Umbilical cord (tissue), 2 donors: ENCODE results near the gene PLCB1. TPM values are rescaled to one million over a fixed set of nuclear protein-coding genes. Genes with fewer than 3 reads are reported as not detected.
"Not testable (repeated sequence)": the region's sequence is repeated elsewhere in the genome, so short reads cannot be mapped to it uniquely, and the experiment has no call there.

Experiments used
- DNase-seq: peaks from one replicate; pipeline ENCODE4 v3.0.0-alpha.2; 2015; ENCODE audit warnings: low spot score
- total RNA-seq: library from RNA; depleted of rRNA; stranded (reverse); fragments of >200 nt; gene quantifications from one replicate; pipeline ENCODE4 v1.2.3, GENCODE V29; 2014; ENCODE audit warnings: low replicate concordance; ENCODE audit not compliant: insufficient read depth

PLCB1 gene
- total RNA-seq, 1 donor from 2014 or later: 49.1 TPM

DNA sequence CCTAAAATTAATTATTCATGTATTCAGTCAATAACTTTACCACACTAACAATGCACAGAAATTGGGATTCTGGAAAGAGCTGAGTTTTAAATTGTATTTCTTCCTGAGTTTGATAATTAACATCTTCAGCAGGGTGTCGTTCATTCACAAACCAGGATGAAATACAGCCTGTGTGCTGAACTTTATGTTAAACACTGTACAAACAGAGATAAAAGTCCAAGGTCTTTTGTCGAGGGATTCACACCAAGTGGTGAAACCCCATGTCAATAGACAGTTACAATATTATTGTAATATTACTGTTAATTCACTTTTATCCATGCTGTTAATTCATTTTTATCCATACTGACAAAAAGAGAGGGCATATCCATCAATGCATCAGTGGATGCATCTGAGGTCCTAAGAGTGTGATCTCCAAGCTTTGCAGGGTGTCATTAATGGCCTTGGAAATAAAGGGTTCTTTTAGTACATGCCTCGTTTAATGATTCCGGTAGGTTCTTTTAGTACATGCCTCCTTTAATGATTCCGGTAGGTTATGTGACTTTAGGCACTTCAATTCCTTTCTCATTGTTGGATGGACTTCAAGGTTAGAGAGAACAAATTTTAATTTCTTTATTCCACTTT, 234.3 kb downstream of the PLCB1 start:
- no peak for DNase-seq

DNA sequence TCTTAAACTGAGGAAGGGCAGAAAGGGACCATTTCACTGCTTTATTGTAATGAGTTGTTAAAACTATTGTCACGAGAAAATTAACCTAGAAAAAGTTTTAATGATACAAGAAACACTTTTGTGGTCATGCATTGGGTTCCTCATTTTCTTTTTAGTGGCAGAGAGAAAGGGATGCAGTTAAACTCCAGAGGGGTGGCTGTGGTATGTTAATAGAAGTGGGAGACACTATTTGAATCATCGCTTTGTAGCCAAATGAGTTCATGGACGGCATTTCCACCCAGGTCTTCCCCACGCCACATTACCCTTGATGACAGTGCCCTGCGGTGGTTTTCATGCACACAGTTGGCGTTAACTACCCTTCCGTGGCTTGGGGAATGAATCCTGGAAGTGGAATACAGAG, 235.6 kb downstream of the PLCB1 start:
- no peak for DNase-seq

DNA sequence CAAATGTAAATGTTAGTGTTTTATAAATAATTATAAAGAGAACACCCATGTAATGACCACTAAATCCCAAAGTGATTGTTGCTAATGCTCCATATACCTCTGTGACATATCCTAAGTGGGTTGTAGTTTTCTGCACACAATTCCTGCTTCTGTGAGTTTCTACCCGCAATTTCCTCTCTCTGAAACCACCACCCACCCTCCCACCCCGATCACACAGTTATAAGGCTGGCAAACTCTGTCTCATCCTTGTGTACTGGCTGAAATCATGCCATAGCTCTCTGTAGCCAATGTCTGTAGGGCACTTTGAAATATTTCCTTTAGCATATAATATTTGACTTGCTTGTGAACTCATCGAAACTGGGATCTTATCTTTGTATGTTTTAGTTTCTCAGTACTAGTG, 236.6 kb downstream of the PLCB1 start:
- DNase-seq: no peak

DNA sequence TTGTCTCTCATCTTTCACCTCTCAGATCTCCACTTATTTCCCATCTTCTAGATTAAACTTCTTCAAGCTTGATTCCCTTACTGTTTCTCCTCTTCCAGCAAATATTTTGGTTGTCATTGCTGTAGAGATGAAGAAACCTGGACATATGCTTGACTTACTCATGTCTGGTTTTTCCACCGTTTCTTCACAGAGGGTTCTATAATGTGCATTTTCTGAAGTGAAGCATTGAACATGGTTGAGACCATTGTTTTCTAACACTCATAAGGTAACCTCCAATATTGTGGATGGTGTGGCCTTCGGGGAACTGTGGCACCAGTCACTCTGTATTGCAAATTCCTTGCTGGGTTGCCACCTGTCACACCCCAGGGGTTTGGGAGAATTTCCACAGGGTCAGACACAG, 237.2 kb downstream of the PLCB1 start:
- DNase-seq: no peak

DNA sequence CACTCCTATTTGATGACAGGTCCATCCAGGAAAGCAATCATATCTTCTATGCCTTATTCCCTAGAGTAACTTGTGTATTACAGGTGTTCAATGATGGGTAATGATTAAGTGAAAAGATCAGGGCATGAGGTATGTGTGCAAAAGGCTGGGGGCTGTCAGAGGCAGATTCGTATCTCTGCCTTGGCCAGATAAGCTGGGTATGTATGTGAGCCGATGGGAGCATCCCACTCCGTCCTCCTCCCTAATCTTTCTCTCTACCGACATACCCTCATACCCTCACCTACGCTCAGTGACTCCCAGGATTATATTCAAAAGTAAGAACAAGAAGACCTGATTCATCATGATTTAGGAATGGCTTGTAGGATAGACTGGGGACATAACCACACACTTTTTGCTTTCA, 238.7 kb downstream of the PLCB1 start:
- DNase-seq: no peak

DNA sequence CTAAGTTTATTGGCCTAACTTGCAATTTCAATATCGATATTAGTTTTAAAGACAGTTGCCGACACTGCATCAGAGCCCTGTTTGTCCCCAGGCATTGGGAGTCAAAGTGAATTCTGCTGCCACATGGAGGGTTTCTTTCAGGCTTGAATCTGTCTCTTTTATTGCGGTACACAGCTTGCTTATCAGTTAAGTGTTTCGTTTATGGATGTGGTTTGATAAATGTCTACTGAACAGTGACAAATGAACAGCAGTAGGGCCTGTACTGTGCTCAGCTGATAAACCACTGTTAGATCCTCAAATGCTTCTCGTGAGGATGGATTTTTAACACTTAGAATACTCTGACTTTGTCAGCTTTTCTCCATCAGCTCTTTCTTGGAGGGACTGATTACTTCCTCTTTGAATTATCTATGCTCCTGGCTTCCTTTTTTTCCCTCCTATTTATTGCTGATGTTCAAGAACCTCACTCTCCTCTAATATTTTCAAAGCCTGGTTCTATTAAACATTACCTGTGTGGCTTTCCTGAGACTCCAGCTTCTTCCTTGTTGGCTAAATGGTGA, 240.8 kb downstream of the PLCB1 start:
- no peak for DNase-seq

DNA sequence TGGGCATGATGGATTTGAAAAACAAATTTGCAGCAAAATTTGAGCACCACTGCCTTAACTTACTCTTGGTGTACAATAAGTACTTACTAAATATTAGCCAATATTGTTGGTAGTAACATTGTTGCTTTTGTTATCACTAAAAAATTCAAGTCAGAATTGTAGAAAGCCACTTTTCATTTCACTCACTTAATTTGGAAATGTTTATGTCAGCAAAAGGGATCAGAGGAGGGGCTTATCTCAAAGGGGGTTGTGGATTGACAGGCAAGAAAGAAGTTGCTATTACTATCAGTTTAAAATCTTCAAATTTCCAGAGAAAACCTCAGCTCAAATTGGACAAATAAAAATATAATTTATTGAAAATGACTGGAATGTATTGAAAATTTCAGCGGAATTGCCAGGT, 241.5 kb downstream of the PLCB1 start:
- no peak for DNase-seq

DNA sequence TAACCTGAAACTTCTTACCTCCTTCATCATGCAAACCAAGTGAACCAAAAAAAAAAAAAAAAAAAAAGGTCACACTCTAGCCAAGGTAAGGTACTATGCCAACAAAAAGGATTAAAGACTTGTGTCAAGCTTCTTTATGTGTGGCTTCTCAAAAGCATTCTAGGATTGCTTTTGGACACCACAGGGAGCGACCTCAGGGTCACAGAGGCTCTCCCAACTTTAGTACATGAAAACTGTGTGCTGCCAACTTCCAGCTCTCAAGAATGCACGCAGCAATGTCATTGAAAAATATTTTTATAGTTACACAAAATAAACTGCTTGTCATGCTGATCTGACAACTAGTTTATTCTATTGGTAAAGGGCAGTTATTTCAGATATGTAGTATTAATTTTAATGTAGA, 243.8 kb downstream of the PLCB1 start:
- no peak for DNase-seq

DNA sequence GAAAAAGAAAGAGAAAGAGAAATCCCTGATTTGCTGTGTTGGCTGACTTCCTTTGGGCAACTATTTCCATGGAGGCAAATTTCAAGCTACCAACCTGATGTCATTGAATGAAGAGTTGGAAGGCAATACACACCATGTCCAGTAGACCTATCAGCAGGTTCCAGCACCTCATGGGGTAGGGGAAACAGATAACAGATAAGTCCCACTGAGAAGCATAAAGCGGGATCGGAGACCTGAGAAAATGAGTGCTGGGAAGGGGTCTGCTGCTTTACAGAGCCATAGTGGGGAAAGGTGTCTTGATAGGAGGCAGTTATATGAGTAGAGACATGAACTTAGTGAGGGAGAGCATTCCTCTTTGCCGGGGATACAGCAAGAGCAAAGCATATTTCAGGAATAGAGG, 244.9 kb downstream of the PLCB1 start:
- no peak for DNase-seq

DNA sequence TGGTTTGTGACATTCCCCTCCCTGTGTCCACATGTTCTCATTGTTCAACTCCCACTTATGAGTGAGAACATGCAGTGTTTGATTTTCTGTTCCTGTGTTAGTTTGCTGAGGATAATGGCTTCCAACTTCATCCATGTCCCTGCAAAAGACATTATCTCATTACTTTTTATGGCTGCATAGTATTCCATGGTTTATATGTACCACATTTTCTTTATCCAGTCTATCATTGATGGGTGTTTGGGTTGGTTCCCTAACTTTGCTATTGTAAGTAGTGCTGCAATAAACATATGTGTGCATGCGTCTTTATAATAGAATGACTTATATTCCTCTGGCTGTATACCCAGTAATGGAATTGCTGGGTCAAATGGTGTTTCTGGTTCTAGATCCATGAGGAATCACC, 247.1 kb downstream of the PLCB1 start:
- not testable (repeated sequence) for DNase-seq

DNA sequence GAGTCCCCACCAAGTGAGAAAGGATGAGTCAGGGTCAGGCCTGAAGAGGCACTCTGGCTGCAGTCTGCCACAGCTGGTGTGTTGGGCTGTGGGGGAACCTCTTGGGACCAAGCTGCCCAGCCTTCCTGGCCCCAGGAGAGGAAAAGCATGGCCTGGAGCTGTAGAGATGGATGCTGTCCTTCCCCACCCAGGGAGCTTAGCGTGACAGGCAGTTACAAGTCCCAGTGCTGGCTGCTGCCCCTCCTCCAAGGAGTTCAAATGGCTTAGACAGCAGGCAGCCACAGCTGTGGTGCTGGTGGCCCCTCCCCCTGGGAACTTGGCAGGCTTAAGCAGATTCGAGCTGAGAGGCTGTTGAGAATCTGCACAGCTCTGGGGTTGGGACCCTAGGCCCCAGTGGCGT, 253.2 kb downstream of the PLCB1 start:
- DNase-seq: peak; percentile 36

DNA sequence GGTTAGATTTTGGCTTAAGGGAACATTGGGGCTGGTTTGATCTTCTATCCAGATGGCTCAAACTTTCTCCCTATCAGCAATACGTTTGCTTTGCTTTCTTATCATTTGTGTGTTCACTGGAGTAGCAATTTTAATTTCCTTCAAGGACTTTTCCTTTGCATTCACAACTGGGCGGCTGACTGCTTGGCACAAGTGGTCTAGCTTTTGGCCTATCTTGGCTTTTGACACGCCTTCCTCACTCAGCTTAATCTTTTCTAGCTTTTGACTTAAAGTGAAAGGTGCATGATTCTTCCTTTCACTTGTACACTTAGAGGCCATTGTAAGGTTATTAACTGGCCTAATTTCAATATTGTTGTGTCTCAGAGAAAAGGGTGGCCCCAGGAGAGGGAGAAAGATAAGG, 254.9 kb downstream of the PLCB1 start:
- DNase-seq: no peak

DNA sequence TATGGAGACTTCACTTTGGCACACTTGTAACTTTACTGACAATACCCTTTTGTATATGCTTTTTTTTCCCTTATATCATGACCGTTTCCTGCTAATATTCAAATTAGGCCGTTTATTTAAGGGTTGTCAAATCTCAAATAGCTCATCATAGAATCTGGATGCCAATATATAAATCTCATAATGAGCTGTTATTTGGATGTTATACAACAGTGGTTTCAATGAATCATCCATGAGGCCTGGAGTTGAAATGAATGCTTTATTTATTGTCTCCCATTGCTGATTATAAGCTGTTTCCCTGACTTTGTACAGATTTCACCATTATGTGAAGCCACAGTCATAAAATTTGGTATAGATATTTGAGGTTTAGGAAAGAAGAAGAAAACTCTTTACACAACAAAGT, 256.1 kb downstream of the PLCB1 start:
- DNase-seq: no peak

DNA sequence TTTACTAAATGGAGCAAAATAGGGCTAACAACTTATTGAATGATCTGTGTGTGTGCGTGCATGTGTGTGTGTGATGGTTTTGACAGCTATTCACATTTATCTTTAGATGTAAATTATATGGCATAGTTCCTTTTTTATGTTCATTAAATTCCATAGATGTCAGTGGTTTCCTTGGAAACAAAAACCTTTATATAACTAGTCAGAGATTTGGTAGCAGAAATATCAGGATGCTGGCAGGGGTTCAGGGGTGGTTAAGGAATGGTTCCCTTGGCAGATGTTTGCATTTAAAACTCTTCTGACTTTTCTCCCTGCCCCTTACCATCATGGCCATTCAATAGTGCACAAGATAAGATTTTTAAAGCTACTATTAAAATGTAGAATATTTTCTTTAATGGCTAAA, 256.6 kb downstream of the PLCB1 start:
- DNase-seq: peak; percentile 11

DNA sequence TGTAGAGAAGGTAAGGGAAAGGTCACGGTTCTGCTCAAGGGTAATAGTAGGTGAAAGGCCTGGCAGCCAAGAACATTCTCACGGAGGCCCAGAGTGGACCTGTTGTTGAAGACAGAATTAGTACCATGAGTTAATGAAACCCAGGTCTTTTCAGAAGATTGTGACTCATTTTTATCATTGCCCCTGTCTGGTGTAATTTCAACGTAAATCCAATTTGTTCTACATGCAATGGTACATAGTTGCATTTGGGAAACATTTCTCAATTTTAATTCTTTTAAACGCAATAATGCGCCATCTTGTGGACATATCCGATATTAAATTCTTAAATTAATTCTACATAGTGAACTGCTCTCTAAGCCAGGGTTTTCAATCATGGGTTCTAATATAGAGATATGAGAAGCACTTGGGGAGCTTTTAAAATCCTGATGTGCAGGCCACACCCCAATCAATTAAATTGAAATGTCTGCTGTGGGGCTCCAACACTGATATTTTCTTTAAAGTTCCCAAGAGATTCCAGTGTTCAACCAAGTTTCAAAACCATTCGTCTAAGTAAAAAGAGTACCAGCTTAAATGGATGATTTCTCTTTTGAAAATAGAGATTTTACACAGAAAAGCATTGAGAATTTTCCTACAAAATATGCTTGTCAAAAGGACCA, 257.4 kb downstream of the PLCB1 start:
- peak; percentile 67 for DNase-seq

DNA sequence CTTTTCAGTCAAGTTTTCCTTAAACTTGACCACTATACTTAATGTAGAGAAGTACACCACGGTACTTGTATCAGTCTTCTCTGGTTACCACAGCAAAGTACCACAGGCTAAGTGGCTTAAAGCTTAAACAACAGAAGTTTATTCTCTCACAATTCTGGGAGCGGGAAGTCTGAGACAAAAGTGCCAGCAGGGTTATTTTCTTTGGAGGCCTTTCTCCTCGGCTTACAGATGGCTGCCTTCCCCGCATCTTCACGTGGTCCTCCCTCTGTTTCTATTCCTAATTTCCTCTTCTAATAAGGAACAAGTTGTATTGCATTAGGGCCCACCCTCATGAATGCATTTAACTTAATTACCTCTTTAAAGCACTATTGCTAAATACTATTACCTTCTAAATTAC, 258.0 kb downstream of the PLCB1 start:
- DNase-seq: no peak

DNA sequence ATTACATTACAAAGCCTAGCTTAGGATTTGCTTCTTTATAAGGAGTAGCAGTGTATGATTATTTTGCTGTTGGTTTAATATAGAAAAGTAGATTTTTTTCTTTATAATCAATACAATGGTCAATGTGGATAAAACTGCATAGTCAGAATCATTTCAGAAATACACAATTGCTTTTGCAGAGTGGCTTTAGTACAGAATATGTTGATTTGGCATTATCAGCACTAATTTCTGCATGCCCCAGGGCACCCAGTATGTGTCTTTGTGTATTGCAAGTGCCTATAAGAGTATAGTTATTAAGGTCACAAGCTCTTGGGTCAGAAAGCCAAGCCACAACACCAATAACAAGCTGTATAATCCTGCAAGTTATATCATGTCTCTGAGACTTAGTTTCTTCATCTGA, 258.4 kb downstream of the PLCB1 start:
- DNase-seq: no peak

DNA sequence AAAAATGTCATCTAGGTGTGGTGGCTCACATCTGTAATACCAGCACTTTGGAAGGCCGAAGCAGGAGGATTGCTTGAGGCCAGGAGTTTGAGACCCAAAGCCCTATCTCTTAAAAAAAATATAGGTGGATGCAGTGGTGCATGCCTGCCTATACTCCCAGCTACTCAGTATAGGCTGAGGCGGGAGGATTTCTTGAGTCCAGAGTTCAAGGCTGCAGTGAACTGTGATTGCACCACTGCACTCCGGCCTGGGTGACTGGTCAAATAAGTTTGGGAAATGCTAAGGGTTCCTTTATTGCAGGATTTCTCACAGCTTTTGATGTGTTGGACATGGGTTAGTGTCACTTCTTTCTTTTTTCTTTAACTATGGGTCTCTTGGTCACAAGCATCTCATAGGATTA, 261.3 kb downstream of the PLCB1 start:
- DNase-seq: no peak

DNA sequence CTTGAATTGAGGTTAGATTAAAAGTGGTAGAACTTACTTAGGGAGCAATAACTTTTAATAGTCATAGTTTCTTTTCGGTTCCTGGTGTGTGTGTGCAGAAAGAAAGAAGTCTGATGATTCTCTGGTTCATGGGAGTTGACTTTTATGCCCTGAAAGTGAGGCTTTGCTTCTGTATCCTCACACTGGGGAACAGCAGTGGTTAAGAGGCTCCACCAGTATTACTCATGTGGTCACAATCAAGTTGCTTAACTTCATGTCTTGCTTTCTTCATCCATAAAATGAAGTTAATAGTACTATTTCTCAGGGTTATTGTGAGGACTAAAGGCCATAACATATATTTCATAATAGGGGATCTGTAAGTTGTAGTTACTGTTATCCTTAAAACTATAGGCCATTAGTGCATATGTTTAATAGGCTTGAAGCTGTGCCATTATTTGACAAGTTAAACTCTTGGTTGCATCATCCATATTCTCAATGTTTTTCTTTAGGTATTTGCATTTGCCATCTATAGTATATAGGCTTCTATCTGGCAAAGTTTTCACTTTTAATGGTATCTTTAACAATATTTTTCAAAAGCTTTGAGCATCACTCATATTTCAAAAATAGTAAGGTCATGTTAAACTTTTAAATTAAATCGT, 262.4 kb downstream of the PLCB1 start:
- DNase-seq: no peak

DNA sequence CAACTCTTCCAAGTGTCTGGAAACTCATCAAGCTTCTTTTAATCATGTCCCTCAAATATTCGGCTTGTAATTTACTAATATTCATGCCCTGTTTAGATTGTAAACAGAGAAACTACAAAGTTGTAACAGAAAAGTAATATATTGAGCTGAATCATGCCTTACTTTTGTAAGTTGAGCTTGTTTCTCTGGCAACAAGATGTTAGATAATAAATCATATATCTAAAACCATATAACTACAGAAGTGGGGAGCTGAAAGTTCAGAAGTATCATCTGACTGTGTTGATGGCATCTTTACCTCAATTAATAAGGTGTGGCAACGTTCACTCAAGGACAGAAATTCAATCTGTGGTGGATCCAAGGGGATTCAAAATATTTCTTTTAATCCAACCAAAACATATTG, 263.9 kb downstream of the PLCB1 start:
- DNase-seq: no peak

DNA sequence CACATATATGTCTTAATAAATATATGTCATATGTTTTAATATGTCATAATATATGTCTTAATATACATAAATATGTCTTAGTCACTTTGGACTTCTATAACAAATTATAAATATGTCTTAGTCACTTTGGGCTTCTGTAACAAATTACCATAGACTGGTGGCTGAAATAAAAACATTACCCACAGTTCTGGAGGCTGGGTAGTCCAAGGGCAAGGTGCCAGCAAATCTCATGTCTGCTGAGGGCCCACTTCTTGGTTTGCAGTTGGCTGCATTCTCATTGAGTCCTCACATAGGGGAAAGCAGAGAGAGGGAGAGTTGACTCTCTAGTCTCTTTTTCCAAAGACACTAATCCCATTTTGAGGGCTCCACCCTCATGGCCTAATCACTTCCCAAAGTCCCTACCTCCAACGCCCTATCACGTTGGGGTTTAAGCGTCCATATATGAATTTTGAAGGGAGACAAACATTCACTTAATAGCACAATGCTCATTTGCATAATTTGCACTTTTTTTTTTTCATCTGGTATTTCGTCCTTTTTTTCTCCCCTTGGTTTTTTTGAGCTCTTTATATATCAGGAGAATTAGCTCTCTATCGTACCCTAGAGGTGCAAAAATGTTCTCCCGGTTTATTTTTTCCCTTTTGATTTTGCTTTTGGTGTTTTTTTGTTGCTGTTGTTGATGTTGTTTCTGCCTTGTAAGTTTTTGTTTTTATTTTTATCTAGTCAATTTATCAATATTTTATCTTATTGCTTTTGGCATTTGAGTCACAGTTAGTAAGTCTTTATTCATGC, 266.4 kb downstream of the PLCB1 start:
- DNase-seq: no peak

DNA sequence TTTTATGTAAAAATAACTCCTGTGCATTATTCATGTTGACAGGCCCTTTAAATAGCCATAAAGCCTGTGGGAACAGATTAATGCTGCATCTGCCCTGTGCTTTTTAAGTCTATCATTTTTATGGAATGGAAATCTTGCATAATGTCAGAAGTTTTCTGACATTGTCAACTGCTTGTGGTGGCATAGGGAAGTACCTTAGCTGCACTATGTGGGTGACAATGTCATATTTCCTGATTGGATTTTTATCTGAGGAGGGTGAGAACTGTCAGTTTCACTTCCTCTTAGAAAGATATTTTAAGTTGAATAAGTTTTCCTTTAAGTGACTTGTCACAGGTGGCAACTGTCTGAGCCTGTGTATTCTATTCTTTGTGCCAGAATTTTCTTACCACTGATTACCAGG, 267.9 kb downstream of the PLCB1 start:
- no peak for DNase-seq
